Measurements from ENCODE around the gene DLG2. TPM values are rescaled to one million over a fixed set of nuclear protein-coding genes. Genes with fewer than 3 reads are reported as not detected.

DLG2 gene
- total and polyA plus RNA-seq, 4 donors, result 0.30 to 5.5 (median 0.68) TPM

- Histone ChIP-seq H3K36me3 (ENCODE audit: control insufficient read depth in 4 of 4, insufficient read depth in 3 of 4, low read depth in 1 of 4, low read length in 3 of 4) (no peaks in the 10 kb centered on the region), H3K4me1 (ENCODE audit: control insufficient read depth in 4 of 4, insufficient read depth in 4 of 4, low read length in 3 of 4) (no peaks in the 10 kb centered on the region), H3K9ac (ENCODE audit: low read depth in 1 of 2, low read length in 2 of 2) (no peak overlapping the region), H3K27ac (ENCODE audit: low read depth in 1 of 2, low read length in 2 of 2) (no peak overlapping the region), H3K27me3 (ENCODE audit: control insufficient read depth in 4 of 4, insufficient read depth in 4 of 4, low read length in 3 of 4) (no peaks in the 10 kb centered on the region), H3K4me3 (ENCODE audit: low read depth in 1 of 3, low read length in 3 of 3) (no peak overlapping the region), H3K9me3 (ENCODE audit: control insufficient read depth in 4 of 4, low read length in 3 of 4) (no peaks in the 10 kb centered on the region)
- TF ChIP-seq TAF1 (conservative IDR thresholded peaks at IDR 0.05), result no peak
- no peak for TF ChIP-seq YY1 (IDR thresholded peaks at IDR 0.05)
- TF ChIP-seq RAD21 (IDR thresholded peaks at IDR 0.05), result no peak
- TF ChIP-seq JUND (IDR thresholded peaks at IDR 0.05), result no peak
- TF ChIP-seq FOXA2 (IDR thresholded peaks at IDR 0.05), result no peak
- TF ChIP-seq SP1 (IDR thresholded peaks at IDR 0.05), result no peak
- no peak for TF ChIP-seq ZBTB33 (IDR thresholded peaks at IDR 0.05)
- no peak for TF ChIP-seq RXRA (IDR thresholded peaks at IDR 0.05)
- TF ChIP-seq, protein P1, sequence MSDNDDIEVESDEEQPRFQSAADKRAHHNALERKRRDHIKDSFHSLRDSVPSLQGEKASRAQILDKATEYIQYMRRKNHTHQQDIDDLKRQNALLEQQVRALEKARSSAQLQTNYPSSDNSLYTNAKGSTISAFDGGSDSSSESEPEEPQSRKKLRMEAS (IDR thresholded peaks at IDR 0.05), result no peak
- no peak for TF ChIP-seq REST (IDR thresholded peaks at IDR 0.05)
- TF ChIP-seq HNF4A (conservative IDR thresholded peaks at IDR 0.05), result no peak
- TF ChIP-seq EGR1 (IDR thresholded peaks at IDR 0.05; ENCODE audit: low read depth in 2 of 2), result no peak
- DNase-seq (ENCODE audit: low spot score), result no peak
- 88% methylated on average over 3 of the region's 3 CpGs for WGBS
Observed at GRCh38 chr11:84333221-84333620, 1293.9 kb downstream of the DLG2 start.

DNA sequence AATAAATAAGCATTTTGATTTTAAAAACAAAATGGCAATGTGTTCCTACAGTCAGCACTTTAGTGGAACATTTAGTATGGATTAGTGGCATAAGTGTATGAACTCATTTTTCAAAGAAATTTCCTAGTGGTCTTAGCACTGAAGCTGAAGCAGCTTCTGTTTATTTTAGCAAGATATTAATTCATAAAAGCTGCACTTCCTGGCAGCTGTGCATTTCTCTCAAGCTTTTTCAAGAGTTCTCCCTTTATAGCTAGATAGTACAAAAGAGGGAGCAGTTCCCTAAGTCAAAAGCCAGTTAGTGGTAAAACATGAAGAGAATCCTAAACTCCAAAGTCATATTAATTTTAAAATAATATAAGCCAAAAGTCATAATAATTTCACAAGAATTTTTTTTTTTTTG lies 1304.9 kb downstream of the DLG2 start:
- no peak for TF ChIP-seq FOXA1 (IDR thresholded peaks at IDR 0.05)
- TF ChIP-seq GABPA (IDR thresholded peaks at IDR 0.05 in 1 of 2, conservative IDR thresholded peaks at IDR 0.05 in 1 of 2), result no peak
- TF ChIP-seq HNF4G (IDR thresholded peaks at IDR 0.05), result no peak
- TF ChIP-seq, protein P2, sequence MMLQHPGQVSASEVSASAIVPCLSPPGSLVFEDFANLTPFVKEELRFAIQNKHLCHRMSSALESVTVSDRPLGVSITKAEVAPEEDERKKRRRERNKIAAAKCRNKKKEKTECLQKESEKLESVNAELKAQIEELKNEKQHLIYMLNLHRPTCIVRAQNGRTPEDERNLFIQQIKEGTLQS (IDR thresholded peaks at IDR 0.05), result no peak
- TF ChIP-seq, protein P1 (IDR thresholded peaks at IDR 0.05), result no peak
- no peak for TF ChIP-seq CTCF (IDR thresholded peaks at IDR 0.05; ENCODE audit: low read depth, low read length, missing input control)
- TF ChIP-seq JUND (IDR thresholded peaks at IDR 0.05), result no peak
- TF ChIP-seq FOXA2 (IDR thresholded peaks at IDR 0.05), result no peak
- TF ChIP-seq HNF4A (conservative IDR thresholded peaks at IDR 0.05), result no peak
- TF ChIP-seq YY1 (IDR thresholded peaks at IDR 0.05), result no peak
- no peak for TF ChIP-seq ZBTB33 (IDR thresholded peaks at IDR 0.05)
- TF ChIP-seq RXRA (IDR thresholded peaks at IDR 0.05), result no peak
- no peaks in the 10 kb centered on the region for H3K36me3 ChIP-seq (ENCODE audit: control insufficient read depth in 4 of 4, insufficient read depth in 3 of 4, low read depth in 1 of 4, low read length in 3 of 4)
- DNase-seq (ENCODE audit: low spot score), result no peak
- no peak overlapping the region for H3K4me3 ChIP-seq (ENCODE audit: low read depth in 1 of 3, low read length in 3 of 3)
- no peaks in the 10 kb centered on the region for H3K9me3 ChIP-seq (ENCODE audit: control insufficient read depth in 4 of 4, low read length in 3 of 4)
- no peak overlapping the region for H3K27ac ChIP-seq (ENCODE audit: low read depth in 1 of 2, low read length in 2 of 2)
- H3K9ac ChIP-seq (ENCODE audit: low read depth in 1 of 2, low read length in 2 of 2), result no peak overlapping the region
- no peaks in the 10 kb centered on the region for H3K4me1 ChIP-seq (ENCODE audit: control insufficient read depth in 4 of 4, insufficient read depth in 4 of 4, low read length in 3 of 4)
- H3K27me3 ChIP-seq (ENCODE audit: control insufficient read depth in 4 of 4, insufficient read depth in 4 of 4, low read length in 3 of 4), result no peaks in the 10 kb centered on the region
